DOHH2 (cell line): ENCODE measurements around the gene LAMA2.

Experiments
- EZH2phosphoT487 ChIP-seq: fragments of 200-600 bp; sonication (generic); IDR thresholded peaks from 2 replicates; pipeline ENCODE4 v1.6.1; 2017; ENCODE audit warnings: borderline replicate concordance, mild to moderate bottlenecking, antibody characterized with exemption, low read length, moderate library complexity, mixed read lengths
- TF ChIP-seq, protein P1 (sequence below): fragments of 200-600 bp; sonication (generic); IDR thresholded peaks from one replicate; pipeline ENCODE4 v1.5.1; 2014; ENCODE audit warnings: antibody characterized with exemption, mild to moderate bottlenecking, low read depth, low read length; ENCODE audit not compliant: poor library complexity, severe bottlenecking

DNA sequence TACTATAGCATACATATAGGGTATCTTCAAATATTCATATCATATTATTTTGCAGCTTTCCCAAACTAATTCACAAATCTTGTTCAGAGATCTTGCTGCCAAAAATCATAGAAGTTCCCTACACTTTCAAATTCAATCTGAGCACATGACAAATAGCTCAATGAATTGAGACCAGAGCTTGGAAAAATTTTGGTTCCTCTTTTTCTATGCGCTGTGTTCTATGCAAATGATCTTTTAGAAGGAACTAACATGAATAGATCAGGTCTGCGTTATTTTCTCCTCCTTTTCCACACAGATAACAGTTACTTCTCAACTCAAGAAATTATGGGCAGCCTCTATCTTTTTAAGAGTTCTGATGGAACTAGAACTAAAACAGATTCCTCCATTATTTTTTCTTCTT lies 510.7 kb downstream of the LAMA2 start:
- TF ChIP-seq, protein P1, sequence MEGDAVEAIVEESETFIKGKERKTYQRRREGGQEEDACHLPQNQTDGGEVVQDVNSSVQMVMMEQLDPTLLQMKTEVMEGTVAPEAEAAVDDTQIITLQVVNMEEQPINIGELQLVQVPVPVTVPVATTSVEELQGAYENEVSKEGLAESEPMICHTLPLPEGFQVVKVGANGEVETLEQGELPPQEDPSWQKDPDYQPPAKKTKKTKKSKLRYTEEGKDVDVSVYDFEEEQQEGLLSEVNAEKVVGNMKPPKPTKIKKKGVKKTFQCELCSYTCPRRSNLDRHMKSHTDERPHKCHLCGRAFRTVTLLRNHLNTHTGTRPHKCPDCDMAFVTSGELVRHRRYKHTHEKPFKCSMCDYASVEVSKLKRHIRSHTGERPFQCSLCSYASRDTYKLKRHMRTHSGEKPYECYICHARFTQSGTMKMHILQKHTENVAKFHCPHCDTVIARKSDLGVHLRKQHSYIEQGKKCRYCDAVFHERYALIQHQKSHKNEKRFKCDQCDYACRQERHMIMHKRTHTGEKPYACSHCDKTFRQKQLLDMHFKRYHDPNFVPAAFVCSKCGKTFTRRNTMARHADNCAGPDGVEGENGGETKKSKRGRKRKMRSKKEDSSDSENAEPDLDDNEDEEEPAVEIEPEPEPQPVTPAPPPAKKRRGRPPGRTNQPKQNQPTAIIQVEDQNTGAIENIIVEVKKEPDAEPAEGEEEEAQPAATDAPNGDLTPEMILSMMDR, result no peak
- no peak for TF ChIP-seq EZH2phosphoT487
